ENCODE data around the gene GDAP2. TPM values are rescaled to one million over a fixed set of nuclear protein-coding genes. Genes with fewer than 3 reads are reported as not detected.

GDAP2 gene
- total and polyA plus RNA-seq, 4 donors: 3.0 to 16.8 (median 9.1) TPM

DNA sequence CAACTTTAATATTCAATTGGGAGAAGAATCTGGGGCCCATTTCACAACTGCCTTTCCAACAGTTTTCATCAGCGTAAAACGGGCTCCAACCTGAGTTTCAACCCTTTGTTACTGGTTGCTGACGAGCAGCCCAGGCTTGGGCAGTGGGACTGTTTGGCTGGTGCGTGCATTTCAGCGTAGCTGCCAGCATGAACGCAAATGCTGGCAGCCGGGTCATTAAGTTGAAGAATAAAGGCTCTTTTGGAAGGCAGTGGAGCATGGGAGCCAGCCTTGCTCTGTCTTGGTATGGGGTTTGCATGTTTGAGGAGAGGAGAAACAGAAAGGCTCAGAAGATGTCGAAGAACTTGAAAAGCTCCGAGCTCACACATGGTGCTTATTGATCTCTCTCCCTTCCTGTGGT lies 40.8 kb upstream of the GDAP2 start:
- Histone ChIP-seq H3K27ac (ENCODE audit: low read depth in 1 of 2, low read length in 2 of 2) (no peak overlapping the region), H3K36me3 (ENCODE audit: control insufficient read depth in 4 of 4, insufficient read depth in 3 of 4, low read depth in 1 of 4, low read length in 3 of 4) (no peaks in the 10 kb centered on the region), H3K4me3 (ENCODE audit: low read depth in 1 of 3, low read length in 3 of 3) (no peak overlapping the region), H3K9me3 (ENCODE audit: control insufficient read depth in 4 of 4, low read length in 3 of 4) (no peaks in the 10 kb centered on the region), H3K9ac (ENCODE audit: low read depth in 1 of 2, low read length in 2 of 2) (no peak overlapping the region), H3K27me3 (ENCODE audit: control insufficient read depth in 4 of 4, insufficient read depth in 4 of 4, low read length in 3 of 4) (no peaks in the 10 kb centered on the region), H3K4me1 (ENCODE audit: control insufficient read depth in 4 of 4, insufficient read depth in 4 of 4, low read length in 3 of 4) (no peaks in the 10 kb centered on the region)
- DNase-seq (ENCODE audit: low spot score): no peak
- 85% methylated on average over 9 of the region's 9 CpGs for WGBS
- TF ChIP-seq RAD21 (IDR thresholded peaks at IDR 0.05) (no peak), FOXA1 (IDR thresholded peaks at IDR 0.05) (no peak), RXRA (IDR thresholded peaks at IDR 0.05) (no peak), HNF4G (IDR thresholded peaks at IDR 0.05) (no peak), NR2F2 (IDR thresholded peaks at IDR 0.05) (no peak), EGR1 (IDR thresholded peaks at IDR 0.05; ENCODE audit: low read depth in 2 of 2) (no peak), JUND (IDR thresholded peaks at IDR 0.05) (no peak), FOXA2 (IDR thresholded peaks at IDR 0.05) (no peak), GABPA (IDR thresholded peaks at IDR 0.05 in 1 of 2, conservative IDR thresholded peaks at IDR 0.05 in 1 of 2) (no peak), HNF4A (conservative IDR thresholded peaks at IDR 0.05) (no peak), SP1 (IDR thresholded peaks at IDR 0.05) (no peak), TAF1 (conservative IDR thresholded peaks at IDR 0.05) (no peak)
- TF ChIP-seq, protein P1, sequence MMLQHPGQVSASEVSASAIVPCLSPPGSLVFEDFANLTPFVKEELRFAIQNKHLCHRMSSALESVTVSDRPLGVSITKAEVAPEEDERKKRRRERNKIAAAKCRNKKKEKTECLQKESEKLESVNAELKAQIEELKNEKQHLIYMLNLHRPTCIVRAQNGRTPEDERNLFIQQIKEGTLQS (IDR thresholded peaks at IDR 0.05): no peak
- TF ChIP-seq, protein P2, sequence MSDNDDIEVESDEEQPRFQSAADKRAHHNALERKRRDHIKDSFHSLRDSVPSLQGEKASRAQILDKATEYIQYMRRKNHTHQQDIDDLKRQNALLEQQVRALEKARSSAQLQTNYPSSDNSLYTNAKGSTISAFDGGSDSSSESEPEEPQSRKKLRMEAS (IDR thresholded peaks at IDR 0.05): no peak
- TF ChIP-seq, protein P3, sequence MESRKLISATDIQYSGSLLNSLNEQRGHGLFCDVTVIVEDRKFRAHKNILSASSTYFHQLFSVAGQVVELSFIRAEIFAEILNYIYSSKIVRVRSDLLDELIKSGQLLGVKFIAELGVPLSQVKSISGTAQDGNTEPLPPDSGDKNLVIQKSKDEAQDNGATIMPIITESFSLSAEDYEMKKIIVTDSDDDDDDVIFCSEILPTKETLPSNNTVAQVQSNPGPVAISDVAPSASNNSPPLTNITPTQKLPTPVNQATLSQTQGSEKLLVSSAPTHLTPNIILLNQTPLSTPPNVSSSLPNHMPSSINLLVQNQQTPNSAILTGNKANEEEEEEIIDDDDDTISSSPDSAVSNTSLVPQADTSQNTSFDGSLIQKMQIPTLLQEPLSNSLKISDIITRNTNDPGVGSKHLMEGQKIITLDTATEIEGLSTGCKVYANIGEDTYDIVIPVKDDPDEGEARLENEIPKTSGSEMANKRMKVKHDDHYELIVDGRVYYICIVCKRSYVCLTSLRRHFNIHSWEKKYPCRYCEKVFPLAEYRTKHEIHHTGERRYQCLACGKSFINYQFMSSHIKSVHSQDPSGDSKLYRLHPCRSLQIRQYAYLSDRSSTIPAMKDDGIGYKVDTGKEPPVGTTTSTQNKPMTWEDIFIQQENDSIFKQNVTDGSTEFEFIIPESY (IDR thresholded peaks at IDR 0.05): no peak
- TF ChIP-seq, protein P4, sequence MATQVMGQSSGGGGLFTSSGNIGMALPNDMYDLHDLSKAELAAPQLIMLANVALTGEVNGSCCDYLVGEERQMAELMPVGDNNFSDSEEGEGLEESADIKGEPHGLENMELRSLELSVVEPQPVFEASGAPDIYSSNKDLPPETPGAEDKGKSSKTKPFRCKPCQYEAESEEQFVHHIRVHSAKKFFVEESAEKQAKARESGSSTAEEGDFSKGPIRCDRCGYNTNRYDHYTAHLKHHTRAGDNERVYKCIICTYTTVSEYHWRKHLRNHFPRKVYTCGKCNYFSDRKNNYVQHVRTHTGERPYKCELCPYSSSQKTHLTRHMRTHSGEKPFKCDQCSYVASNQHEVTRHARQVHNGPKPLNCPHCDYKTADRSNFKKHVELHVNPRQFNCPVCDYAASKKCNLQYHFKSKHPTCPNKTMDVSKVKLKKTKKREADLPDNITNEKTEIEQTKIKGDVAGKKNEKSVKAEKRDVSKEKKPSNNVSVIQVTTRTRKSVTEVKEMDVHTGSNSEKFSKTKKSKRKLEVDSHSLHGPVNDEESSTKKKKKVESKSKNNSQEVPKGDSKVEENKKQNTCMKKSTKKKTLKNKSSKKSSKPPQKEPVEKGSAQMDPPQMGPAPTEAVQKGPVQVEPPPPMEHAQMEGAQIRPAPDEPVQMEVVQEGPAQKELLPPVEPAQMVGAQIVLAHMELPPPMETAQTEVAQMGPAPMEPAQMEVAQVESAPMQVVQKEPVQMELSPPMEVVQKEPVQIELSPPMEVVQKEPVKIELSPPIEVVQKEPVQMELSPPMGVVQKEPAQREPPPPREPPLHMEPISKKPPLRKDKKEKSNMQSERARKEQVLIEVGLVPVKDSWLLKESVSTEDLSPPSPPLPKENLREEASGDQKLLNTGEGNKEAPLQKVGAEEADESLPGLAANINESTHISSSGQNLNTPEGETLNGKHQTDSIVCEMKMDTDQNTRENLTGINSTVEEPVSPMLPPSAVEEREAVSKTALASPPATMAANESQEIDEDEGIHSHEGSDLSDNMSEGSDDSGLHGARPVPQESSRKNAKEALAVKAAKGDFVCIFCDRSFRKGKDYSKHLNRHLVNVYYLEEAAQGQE (IDR thresholded peaks at IDR 0.05): no peak
- TF ChIP-seq, protein P5, sequence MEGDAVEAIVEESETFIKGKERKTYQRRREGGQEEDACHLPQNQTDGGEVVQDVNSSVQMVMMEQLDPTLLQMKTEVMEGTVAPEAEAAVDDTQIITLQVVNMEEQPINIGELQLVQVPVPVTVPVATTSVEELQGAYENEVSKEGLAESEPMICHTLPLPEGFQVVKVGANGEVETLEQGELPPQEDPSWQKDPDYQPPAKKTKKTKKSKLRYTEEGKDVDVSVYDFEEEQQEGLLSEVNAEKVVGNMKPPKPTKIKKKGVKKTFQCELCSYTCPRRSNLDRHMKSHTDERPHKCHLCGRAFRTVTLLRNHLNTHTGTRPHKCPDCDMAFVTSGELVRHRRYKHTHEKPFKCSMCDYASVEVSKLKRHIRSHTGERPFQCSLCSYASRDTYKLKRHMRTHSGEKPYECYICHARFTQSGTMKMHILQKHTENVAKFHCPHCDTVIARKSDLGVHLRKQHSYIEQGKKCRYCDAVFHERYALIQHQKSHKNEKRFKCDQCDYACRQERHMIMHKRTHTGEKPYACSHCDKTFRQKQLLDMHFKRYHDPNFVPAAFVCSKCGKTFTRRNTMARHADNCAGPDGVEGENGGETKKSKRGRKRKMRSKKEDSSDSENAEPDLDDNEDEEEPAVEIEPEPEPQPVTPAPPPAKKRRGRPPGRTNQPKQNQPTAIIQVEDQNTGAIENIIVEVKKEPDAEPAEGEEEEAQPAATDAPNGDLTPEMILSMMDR (IDR thresholded peaks at IDR 0.05; ENCODE audit: low read depth, low read length, missing input control): no peak

DNA sequence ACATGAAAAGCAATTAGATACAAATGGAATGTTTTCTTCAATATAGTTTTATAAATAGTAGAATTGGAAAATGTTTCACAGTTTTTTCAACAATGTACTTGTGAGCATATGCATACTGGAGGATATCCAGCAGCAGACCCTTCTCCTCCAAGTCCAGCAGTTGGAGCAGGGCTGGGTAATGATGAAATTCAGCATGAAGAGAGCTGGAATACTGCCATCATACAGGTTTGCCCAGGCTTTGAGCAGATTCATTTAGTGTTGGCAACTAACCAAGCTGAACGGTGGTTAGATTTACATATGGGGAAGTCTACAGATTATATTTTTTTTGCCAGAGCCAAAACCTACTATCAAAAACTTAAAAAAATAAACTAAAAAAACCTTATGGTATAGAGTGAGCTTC lies 38.5 kb upstream of the GDAP2 start:
- H3K36me3 ChIP-seq (ENCODE audit: control insufficient read depth in 4 of 4, insufficient read depth in 3 of 4, low read depth in 1 of 4, low read length in 3 of 4): peaks cover 0 to 1% (median 0%) of the 10 kb centered on the region in 4 donors
- 14% methylated on average over 1 of the region's 1 CpG for WGBS
- H3K9ac ChIP-seq (ENCODE audit: low read depth in 1 of 2, low read length in 2 of 2): no peak overlapping the region
- H3K27ac ChIP-seq (ENCODE audit: low read depth in 1 of 2, low read length in 2 of 2): no peak overlapping the region
- H3K4me1 ChIP-seq (ENCODE audit: control insufficient read depth in 4 of 4, insufficient read depth in 4 of 4, low read length in 3 of 4): no peaks in the 10 kb centered on the region
- no peaks in the 10 kb centered on the region for H3K9me3 ChIP-seq (ENCODE audit: control insufficient read depth in 4 of 4, low read length in 3 of 4)
- no peak for DNase-seq (ENCODE audit: low spot score)
- TF ChIP-seq, protein P3 (IDR thresholded peaks at IDR 0.05): no peak
- TF ChIP-seq NR2F2 (IDR thresholded peaks at IDR 0.05): no peak
- TF ChIP-seq, protein P1 (IDR thresholded peaks at IDR 0.05): no peak
- TF ChIP-seq FOXA2 (IDR thresholded peaks at IDR 0.05): no peak
- TF ChIP-seq HNF4G (IDR thresholded peaks at IDR 0.05): no peak
- TF ChIP-seq TAF1 (conservative IDR thresholded peaks at IDR 0.05): no peak
- TF ChIP-seq, protein P2 (IDR thresholded peaks at IDR 0.05): no peak
- no peak for TF ChIP-seq JUND (IDR thresholded peaks at IDR 0.05)
- no peak overlapping the region for H3K4me3 ChIP-seq (ENCODE audit: low read depth in 1 of 3, low read length in 3 of 3)
- H3K27me3 ChIP-seq (ENCODE audit: control insufficient read depth in 4 of 4, insufficient read depth in 4 of 4, low read length in 3 of 4): no peaks in the 10 kb centered on the region
